Testis (tissue), 3 donors: ENCODE results near the gene SCEL. TPM values are rescaled to one million over a fixed set of nuclear protein-coding genes. Genes with fewer than 3 reads are reported as not detected.

ENCODE experiments used
- DNase-seq: peaks from one replicate; pipeline ENCODE4 v3.0.0-alpha.2; 2019
- H3K27ac ChIP-seq, 2 donors: fragments of 200-600 bp; sonication (generic); one replicate each; pipeline ENCODE4 v1.5.1; 2019
- H3K27me3 ChIP-seq: fragments of 200-600 bp; sonication (generic); one replicate; pipeline ENCODE4 v1.5.1; 2019
- H3K36me3 ChIP-seq: fragments of 200-600 bp; sonication (generic); one replicate; pipeline ENCODE4 v1.5.1; 2017; ENCODE audit warnings: low read depth; ENCODE audit errors: missing control alignments
- H3K4me1 ChIP-seq: fragments of 200-600 bp; sonication (generic); one replicate; pipeline ENCODE4 v1.5.1; 2019
- H3K4me3 ChIP-seq, 2 donors: fragments of 200-600 bp; sonication (generic); one replicate each; pipeline ENCODE4 v1.5.1; 2017 to 2019
- H3K9me3 ChIP-seq: fragments of 200-600 bp; sonication (generic); one replicate; pipeline ENCODE4 v1.5.1; 2017
- POLR2A ChIP-seq: fragments of 450-650 bp; IDR thresholded peaks from one replicate; pipeline ENCODE4 v1.6.1; 2017; ENCODE audit warnings: antibody characterized with exemption, mild to moderate bottlenecking, moderate library complexity
- WGBS, 2 donors: methylation state at CpG; one replicate each; pipeline ENCODE4 v1.1.5; 2018; 5-methylcytosine and 5-hydroxymethylcytosine counted together
- intact Hi-C: fragments of 100-400 bp; cut with DNase I; formaldehyde crosslinking; loops from one replicate; pipeline ENCODE4 v1.15.1; 2023; ENCODE audit warnings: low total_unique reads
- polyA plus RNA-seq: library from polyadenylated mRNA; stranded (reverse); fragments of 350-450 nt; fragmentation: Illumina TruSeq; extraction: RNeasy Lipid Tissue Mini Kit (QIAGEN cat#74804); gene quantifications from one replicate; pipeline ENCODE4 v1.2.3, GENCODE V29; 2014; ENCODE audit warnings: low read depth, low replicate concordance; ENCODE audit not compliant: insufficient read depth
- total RNA-seq, 2 donors: library from RNA; depleted of rRNA; stranded (reverse); fragments of >200 nt; gene quantifications; one replicate each; pipeline ENCODE4 v1.2.3, GENCODE V29; 2016
- TF ChIP-seq, protein P1 (sequence below), 3 experiments: fragments of 450-650 bp in 2 of 3; fragments of 200-600 bp in 1 of 3; sonication (generic) in 1 of 3; IDR thresholded peaks; one replicate each; pipeline ENCODE4 v1.5.1; 2016 to 2019; ENCODE audit warnings: antibody characterized with exemption in 3 of 3, mild to moderate bottlenecking in 2 of 3, moderate library complexity in 1 of 3

The SCEL gene
- total and polyA plus RNA-seq, 3 donors from 2014 or later = 2.5 to 3.5 (median 2.5) TPM

DNA sequence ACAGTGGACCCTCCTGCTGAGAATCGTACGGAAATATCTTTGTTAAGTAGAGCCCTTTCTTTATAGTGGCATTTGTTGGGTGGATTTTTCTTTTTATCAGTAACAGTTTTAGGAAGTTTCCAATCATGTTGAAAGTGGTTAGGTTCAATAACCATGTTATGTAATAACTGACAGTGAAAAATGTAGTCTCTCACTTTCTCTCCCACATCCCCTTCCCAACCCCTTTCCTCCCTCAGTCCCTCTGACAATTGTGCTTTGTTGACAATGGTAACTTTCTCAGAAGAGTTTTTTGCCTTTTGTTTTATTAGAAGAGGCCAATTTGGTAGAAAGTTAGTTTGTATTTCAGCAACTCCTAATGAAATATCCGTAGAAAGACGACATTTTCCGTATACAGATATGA lies 84.1 kb downstream of the SCEL start:
- WGBS, 2 donors = 60 to 64% methylated on average over 5 of the region's 5 CpGs
- intact Hi-C loops = no loop called here
- DNase-seq = no peak
- no peak for TF ChIP-seq POLR2A
- TF ChIP-seq, protein P1, sequence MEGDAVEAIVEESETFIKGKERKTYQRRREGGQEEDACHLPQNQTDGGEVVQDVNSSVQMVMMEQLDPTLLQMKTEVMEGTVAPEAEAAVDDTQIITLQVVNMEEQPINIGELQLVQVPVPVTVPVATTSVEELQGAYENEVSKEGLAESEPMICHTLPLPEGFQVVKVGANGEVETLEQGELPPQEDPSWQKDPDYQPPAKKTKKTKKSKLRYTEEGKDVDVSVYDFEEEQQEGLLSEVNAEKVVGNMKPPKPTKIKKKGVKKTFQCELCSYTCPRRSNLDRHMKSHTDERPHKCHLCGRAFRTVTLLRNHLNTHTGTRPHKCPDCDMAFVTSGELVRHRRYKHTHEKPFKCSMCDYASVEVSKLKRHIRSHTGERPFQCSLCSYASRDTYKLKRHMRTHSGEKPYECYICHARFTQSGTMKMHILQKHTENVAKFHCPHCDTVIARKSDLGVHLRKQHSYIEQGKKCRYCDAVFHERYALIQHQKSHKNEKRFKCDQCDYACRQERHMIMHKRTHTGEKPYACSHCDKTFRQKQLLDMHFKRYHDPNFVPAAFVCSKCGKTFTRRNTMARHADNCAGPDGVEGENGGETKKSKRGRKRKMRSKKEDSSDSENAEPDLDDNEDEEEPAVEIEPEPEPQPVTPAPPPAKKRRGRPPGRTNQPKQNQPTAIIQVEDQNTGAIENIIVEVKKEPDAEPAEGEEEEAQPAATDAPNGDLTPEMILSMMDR (IDR thresholded peaks at IDR 0.05) = no peak
- no peaks in the 10 kb centered on the region for H3K27me3 ChIP-seq
- no peak overlapping the region for H3K27ac ChIP-seq
- no peaks in the 10 kb centered on the region for H3K4me1 ChIP-seq
- no peaks in the 10 kb centered on the region for H3K36me3 ChIP-seq
- H3K9me3 ChIP-seq = no peaks in the 10 kb centered on the region
- no peak overlapping the region for H3K4me3 ChIP-seq

GRCh38 chr13:77620138-77620537 lies 84.6 kb downstream of the SCEL start:
- 72 to 74% methylated on average over 1 of the region's 1 CpG for WGBS, 2 donors
- TF ChIP-seq, protein P1 (IDR thresholded peaks at IDR 0.05) = no peak
- Histone ChIP-seq H3K27ac (no peak overlapping the region), H3K9me3 (no peaks in the 10 kb centered on the region), H3K36me3 (no peaks in the 10 kb centered on the region), H3K4me3 (no peak overlapping the region), H3K4me1 (no peaks in the 10 kb centered on the region), H3K27me3 (no peaks in the 10 kb centered on the region)
- intact Hi-C loops = no loop called here
- DNase-seq = no peak

GRCh38 chr13:77623806-77624205 lies 88.3 kb downstream of the SCEL start:
- intact Hi-C loops = no loop called here
- no peaks in the 10 kb centered on the region for H3K36me3 ChIP-seq
- DNase-seq = no peak
- no peaks in the 10 kb centered on the region for H3K4me1 ChIP-seq
- H3K4me3 ChIP-seq = no peak overlapping the region
- H3K27me3 ChIP-seq = no peaks in the 10 kb centered on the region
- no peak overlapping the region for H3K27ac ChIP-seq
- H3K9me3 ChIP-seq = no peaks in the 10 kb centered on the region
- no peak for TF ChIP-seq POLR2A
- TF ChIP-seq, protein P1 (IDR thresholded peaks at IDR 0.05) = no peak
- 68 to 78% methylated on average over 3 of the region's 3 CpGs for WGBS, 2 donors

DNA sequence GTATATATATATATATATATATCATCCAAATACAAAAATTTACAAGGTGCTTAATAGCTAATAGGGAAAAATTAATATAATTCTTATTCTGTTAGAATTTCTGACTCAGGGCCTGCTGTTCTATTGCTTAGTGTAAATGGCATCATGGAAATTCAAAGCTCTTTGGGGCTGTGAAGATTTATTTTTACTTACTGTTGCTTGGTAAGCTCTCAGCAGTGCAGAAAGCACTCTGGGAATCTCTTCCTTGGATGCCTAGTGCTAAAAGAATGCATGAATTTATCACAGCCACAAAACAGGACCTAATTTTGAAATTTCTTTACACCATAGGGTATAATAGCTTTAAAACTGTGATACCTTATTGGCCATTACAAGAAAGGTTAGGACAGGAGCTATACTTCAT lies 92.7 kb downstream of the SCEL start:
- H3K27ac ChIP-seq = no peak overlapping the region
- TF ChIP-seq POLR2A = no peak
- TF ChIP-seq, protein P1 (IDR thresholded peaks at IDR 0.05) = no peak
- H3K27me3 ChIP-seq = no peaks in the 10 kb centered on the region
- no peak overlapping the region for H3K4me3 ChIP-seq
- DNase-seq = no peak
- H3K9me3 ChIP-seq = no peaks in the 10 kb centered on the region
- intact Hi-C loops = no loop called here
- H3K36me3 ChIP-seq = no peaks in the 10 kb centered on the region
- no peaks in the 10 kb centered on the region for H3K4me1 ChIP-seq

DNA sequence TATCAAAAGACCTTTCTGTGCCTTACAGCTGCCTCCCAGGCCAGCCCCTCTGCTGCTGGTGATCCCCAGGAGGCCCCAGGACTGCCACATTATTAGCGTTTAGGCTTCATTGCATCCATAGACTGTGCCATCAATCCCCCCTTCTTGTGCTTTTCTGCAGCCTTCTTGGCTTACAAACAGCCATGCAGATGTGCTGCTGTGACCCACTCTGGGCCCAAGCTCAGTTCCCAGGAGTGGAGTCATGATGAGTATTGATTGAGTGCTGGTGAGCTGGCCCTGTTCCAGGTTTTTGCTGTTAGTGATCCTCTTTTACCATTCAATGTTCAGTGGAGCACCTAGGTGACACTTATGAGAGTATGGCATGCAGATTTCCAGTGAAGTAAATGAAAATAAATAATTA lies 102.1 kb downstream of the SCEL start:
- Histone ChIP-seq H3K4me1 (no peaks in the 10 kb centered on the region), H3K4me3 (no peak overlapping the region), H3K27ac (no peak overlapping the region), H3K27me3 (no peaks in the 10 kb centered on the region), H3K9me3 (no peaks in the 10 kb centered on the region), H3K36me3 (no peaks in the 10 kb centered on the region)
- no peak for DNase-seq
- intact Hi-C loops = no loop called here
- TF ChIP-seq, protein P1 (IDR thresholded peaks at IDR 0.05) = no peak
- TF ChIP-seq POLR2A = no peak
- 40 to 53% methylated on average over 1 of the region's 1 CpG for WGBS, 2 donors
